ENCODE measurements around the gene KNDC1. TPM values are rescaled to one million over a fixed set of nuclear protein-coding genes. Genes with fewer than 3 reads are reported as not detected.
A peak's percentile ranks its signal among the peaks of the same experiment; 100 is the strongest.
"Not testable (repeated sequence)": the region's sequence is repeated elsewhere in the genome, so short reads cannot be mapped to it uniquely, and the experiment has no call there.

The KNDC1 gene
- total RNA-seq, 2 experiments from 2014 or later, result 0.55 to 1.2 TPM

DNA sequence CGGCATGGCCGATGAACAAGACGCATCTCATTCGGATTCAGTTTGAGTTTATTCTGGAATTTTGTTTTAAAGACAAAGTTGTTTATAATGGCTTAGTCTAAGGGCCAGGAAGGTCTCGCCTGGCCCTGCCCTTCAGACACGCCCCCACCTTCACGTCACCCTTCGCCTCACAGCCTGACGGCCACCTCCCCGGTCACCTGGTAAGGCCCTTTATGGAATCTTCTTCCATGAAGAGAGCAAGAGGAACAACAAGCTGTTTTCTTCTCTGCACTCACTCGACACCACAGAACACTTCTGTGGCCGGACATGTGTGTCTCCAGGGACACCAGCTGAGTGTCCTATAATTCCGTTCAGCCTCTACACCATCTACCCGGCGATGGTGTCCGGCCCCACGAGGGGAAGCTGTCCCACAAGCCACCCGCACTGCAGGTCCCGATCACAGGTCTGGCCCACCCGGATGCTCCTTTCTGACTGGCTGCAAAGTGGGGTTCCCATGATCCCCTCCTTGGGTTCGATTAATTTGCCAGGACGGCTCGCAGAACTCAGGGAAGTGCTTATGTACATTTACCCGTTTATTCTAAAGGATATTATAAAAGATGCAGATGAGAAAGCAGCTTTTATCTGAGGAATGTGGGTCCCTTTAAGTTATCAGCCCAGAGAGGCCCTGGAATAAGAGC is 17.4 kb upstream of the KNDC1 start:
- H3K4me3 Mint-ChIP-seq, result no peak overlapping the region
- H3K4me1 Mint-ChIP-seq, result peaks cover 8% of the 10 kb centered on the region
- H3K36me3 Mint-ChIP-seq (ENCODE audit: low read depth), result no peaks in the 10 kb centered on the region
- H3K9me3 Mint-ChIP-seq, result peaks cover 4% of the 10 kb centered on the region
- no peak for DNase-seq
- H3K27ac Mint-ChIP-seq, result no peak overlapping the region
- POLR2A ChIA-PET, result no interaction called here
- CTCF ChIA-PET, result interaction anchor here (1.1 to 2.1 kb wide), 8 partner anchors 54 to 187 kb away, joined by 3 to 24 read pairs (median 6); no protein-coding TSS in a partner anchor
- peaks cover 22% of the 10 kb centered on the region for H3K27me3 Mint-ChIP-seq

DNA sequence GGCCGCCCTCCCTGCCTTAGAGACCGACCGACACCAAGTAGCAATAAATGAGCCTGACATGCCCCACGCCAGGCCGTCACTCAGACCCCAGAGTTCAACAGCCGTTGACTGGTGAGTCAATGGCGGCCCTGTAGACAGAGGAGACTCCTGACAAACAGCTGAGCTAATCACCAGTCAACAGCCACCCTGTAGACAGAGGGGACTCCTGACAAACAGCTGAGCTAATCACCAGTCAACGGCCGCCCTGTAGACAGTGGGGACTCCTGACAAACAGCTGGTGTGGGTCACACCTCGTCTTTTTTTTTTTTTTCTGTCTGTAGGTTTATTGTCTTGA is 16.9 kb upstream of the KNDC1 start:
- Mint-ChIP-seq H3K9me3 (peaks cover 7% of the 10 kb centered on the region), H3K4me1 (peaks cover 8% of the 10 kb centered on the region), H3K36me3 (ENCODE audit: low read depth) (peaks cover 3% of the 10 kb centered on the region), H3K27me3 (peaks cover 25% of the 10 kb centered on the region), H3K4me3 (no peak overlapping the region), H3K27ac (no peak overlapping the region)
- no peak for DNase-seq
- ChIA-PET CTCF (interaction anchor here (0.6 to 2.1 kb wide), 13 partner anchors 16 to 1134 kb away, joined by 3 to 24 read pairs (median 4); no protein-coding TSS in a partner anchor), POLR2A (interaction anchor here (0.9 to 1.1 kb wide), 2 partner anchors 116 to 133 kb away, joined by 3 to 4 read pairs; partner anchors contain the start of gene ADAM8)

DNA sequence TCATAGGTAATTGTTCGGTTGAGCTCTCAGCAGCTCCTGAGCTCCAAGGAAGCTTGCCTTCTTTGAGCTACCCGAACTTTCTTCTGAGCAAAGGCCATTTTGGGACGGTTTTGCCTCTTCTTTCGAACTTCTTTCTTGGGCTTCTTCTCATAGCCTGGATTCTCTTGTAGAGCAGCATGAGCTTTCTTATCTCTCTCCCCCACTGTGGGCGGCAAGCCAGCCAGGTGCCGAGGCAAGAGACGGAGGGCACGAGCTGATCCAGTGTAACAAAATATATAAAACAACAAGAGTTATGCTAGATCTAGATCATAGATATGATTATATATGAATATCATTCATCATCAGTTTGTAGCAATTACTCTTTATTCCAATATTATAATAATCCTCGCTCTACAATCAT is 16.5 kb upstream of the KNDC1 start:
- DNase-seq, result no peak
- CTCF ChIA-PET, result interaction anchor here (0.6 to 2.1 kb wide), 13 partner anchors 16 to 1134 kb away, joined by 3 to 24 read pairs (median 4); no protein-coding TSS in a partner anchor
- peaks cover 8% of the 10 kb centered on the region for H3K9me3 Mint-ChIP-seq
- H3K4me1 Mint-ChIP-seq, result peaks cover 8% of the 10 kb centered on the region
- no peak overlapping the region for H3K4me3 Mint-ChIP-seq
- peaks cover 29% of the 10 kb centered on the region for H3K27me3 Mint-ChIP-seq
- no peak overlapping the region for H3K27ac Mint-ChIP-seq
- peaks cover 3% of the 10 kb centered on the region for H3K36me3 Mint-ChIP-seq (ENCODE audit: low read depth)
- POLR2A ChIA-PET, result interaction anchor here (0.9 to 1.1 kb wide), 2 partner anchors 116 to 133 kb away, joined by 3 to 4 read pairs; partner anchors contain the start of gene ADAM8

DNA sequence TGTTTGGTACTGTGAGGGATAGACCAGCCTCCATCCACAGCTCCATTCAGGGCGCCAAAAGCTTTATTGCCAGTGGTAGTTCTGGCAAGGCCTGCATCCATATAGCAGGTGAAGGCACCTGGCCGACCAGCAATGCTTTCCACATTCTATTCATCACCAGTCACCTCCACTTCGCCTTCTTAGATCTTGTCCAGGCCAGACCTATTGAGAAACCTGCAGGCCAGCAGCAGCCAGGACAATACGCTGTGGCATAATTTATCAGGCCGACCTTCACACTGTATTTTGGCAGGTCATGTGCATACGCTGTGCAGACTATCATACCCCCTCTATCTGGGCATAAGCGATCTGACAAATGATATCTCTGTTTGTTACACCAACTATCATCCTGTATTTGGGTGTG is 15.2 kb upstream of the KNDC1 start:
- H3K9me3 Mint-ChIP-seq, result peaks cover 14% of the 10 kb centered on the region
- no peak for DNase-seq
- CTCF ChIA-PET, result interaction anchor here (2.1 kb wide), 1 partner anchor 114 kb away, joined by 8 read pairs; no protein-coding TSS in a partner anchor
- no peak overlapping the region for H3K27ac Mint-ChIP-seq
- POLR2A ChIA-PET, result no interaction called here
- no peak overlapping the region for H3K4me3 Mint-ChIP-seq
- peaks cover 8% of the 10 kb centered on the region for H3K4me1 Mint-ChIP-seq
- H3K36me3 Mint-ChIP-seq (ENCODE audit: low read depth), result peaks cover 3% of the 10 kb centered on the region
- peaks cover 38% of the 10 kb centered on the region for H3K27me3 Mint-ChIP-seq

DNA sequence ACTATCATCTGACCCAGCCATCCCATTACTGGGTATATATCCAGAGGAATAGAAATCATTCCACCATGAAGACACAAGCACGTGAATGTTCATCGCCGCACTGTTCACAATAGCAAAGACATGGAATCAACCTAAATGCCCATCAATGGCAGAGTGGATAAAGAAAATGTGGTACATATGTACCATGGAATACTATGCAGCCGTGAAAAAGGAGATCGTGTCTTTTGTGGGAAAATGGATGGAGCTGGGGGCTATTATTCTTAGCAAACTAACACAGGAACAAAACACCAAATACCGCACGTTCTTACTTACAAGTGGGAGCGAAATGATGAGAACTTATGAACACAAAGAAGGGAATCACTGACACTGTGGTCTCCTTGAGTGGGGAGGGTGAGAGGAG is 9.8 kb upstream of the KNDC1 start:
- peaks cover 3% of the 10 kb centered on the region for H3K36me3 Mint-ChIP-seq (ENCODE audit: low read depth)
- peaks cover 44% of the 10 kb centered on the region for H3K27me3 Mint-ChIP-seq

DNA sequence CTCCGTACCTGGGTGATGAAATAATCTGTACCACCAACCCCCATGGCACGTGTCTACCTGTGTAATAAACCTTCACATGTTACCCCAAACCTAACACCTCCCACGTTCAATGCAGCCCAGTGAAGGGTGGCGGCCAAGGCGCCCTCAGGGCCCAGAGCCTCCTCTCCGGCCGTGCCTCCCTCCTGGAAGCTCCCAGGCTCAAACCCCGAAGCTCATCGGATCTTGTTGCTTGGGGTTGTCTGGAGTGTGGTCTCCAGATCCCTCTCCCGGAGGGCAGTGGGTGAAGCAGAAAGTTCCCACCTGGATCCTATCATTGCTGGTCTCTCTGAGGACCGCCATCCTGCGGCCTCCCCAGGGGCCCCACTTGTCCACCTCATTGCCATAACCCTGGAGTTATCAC is 9.4 kb upstream of the KNDC1 start:
- Mint-ChIP-seq H3K27ac (no peak overlapping the region), H3K36me3 (ENCODE audit: low read depth) (peaks cover 3% of the 10 kb centered on the region), H3K9me3 (peaks cover 20% of the 10 kb centered on the region), H3K4me3 (no peak overlapping the region), H3K27me3 (peaks cover 40% of the 10 kb centered on the region), H3K4me1 (no peaks in the 10 kb centered on the region)
- ChIA-PET CTCF (no interaction called here), POLR2A (no interaction called here)
- DNase-seq, result peak; percentile 6

More for the DNA sequence above, 9.8 kb upstream of the KNDC1 start:
- no peak overlapping the region for H3K27ac Mint-ChIP-seq
- H3K9me3 Mint-ChIP-seq, result peaks cover 20% of the 10 kb centered on the region
- ChIA-PET CTCF (no interaction called here), POLR2A (no interaction called here)
- H3K4me1 Mint-ChIP-seq, result no peaks in the 10 kb centered on the region
- no peak for DNase-seq
- no peak overlapping the region for H3K4me3 Mint-ChIP-seq

DNA sequence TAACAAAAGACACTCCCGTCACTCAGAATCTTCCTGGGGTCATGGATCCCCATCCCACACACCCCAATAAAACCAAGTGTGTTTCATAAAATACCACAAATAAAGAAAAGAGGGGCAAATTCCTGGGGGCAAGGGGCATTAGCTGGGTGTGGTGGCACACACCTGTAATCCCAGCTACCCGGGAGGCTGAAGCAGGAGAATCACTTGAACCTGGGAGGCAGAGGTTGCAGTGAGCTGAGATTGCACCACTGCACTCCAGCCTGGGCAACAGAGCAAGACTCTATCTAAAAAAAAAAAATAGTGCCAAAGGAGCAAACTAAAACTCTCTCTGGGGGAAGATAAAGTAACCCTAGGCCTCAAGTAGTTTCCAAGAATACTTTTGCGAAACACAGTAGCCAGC is 8.9 kb upstream of the KNDC1 start:
- H3K27me3 Mint-ChIP-seq, result peaks cover 40% of the 10 kb centered on the region
- DNase-seq, result peak; percentile 4
- peaks cover 20% of the 10 kb centered on the region for H3K9me3 Mint-ChIP-seq
- H3K4me1 Mint-ChIP-seq; H3K27ac Mint-ChIP-seq; H3K4me3 Mint-ChIP-seq; POLR2A ChIA-PET; H3K36me3 Mint-ChIP-seq (ENCODE audit: low read depth); CTCF ChIA-PET: not testable (repeated sequence)

DNA sequence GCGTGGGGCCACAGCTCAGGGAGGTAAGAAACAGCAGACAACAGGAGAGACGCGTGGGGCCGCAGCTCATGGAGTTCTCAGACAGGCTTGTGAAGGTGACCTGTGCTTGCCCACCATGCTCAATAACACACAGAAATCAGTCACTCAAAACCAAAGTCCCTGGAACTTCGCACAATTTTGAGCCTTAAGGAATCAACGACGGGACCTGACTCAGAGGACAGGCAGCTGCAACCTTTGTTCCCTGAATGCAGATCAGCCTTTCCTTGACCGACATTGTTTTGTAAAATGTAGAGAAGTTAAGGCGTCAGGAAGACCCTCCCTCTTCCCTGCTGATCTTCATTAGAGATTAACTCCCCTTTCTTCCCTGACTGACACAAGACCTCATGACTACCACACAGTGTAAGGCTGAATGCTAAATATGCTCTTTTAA is 8.5 kb upstream of the KNDC1 start:
- POLR2A ChIA-PET, result no interaction called here
- Mint-ChIP-seq H3K9me3 (peaks cover 20% of the 10 kb centered on the region), H3K4me3 (no peak overlapping the region), H3K4me1 (no peaks in the 10 kb centered on the region), H3K27ac (no peak overlapping the region), H3K27me3 (peaks cover 36% of the 10 kb centered on the region), H3K36me3 (ENCODE audit: low read depth) (peaks cover 3% of the 10 kb centered on the region)
- CTCF ChIA-PET, result no interaction called here
- DNase-seq, result no peak

DNA sequence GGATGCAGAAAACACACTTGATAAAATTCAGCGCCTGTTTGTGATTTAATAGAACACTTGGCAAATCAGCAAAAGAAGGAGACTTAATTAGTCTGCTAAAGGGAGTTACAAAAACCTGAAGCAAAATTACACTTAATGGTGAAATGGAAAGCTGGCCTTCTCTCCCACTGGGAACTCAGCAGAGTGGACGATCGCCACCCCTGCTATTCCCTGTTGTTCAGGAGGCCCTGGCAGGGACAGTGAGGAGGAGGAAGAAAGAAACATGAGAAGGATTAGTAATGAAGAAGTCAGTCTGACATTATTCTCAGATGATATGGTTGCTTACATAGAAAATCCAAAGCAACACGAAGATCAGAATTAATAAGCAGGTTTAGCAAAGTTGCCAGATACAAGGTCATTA is 5.6 kb upstream of the KNDC1 start:
- no peaks in the 10 kb centered on the region for H3K4me1 Mint-ChIP-seq
- no peaks in the 10 kb centered on the region for H3K36me3 Mint-ChIP-seq (ENCODE audit: low read depth)
- DNase-seq, result no peak
- H3K9me3 Mint-ChIP-seq, result peaks cover 9% of the 10 kb centered on the region
- H3K27ac Mint-ChIP-seq, result no peak overlapping the region
- peaks cover 12% of the 10 kb centered on the region for H3K27me3 Mint-ChIP-seq
- ChIA-PET CTCF (no interaction called here), POLR2A (no interaction called here)
- H3K4me3 Mint-ChIP-seq, result no peak overlapping the region

DNA sequence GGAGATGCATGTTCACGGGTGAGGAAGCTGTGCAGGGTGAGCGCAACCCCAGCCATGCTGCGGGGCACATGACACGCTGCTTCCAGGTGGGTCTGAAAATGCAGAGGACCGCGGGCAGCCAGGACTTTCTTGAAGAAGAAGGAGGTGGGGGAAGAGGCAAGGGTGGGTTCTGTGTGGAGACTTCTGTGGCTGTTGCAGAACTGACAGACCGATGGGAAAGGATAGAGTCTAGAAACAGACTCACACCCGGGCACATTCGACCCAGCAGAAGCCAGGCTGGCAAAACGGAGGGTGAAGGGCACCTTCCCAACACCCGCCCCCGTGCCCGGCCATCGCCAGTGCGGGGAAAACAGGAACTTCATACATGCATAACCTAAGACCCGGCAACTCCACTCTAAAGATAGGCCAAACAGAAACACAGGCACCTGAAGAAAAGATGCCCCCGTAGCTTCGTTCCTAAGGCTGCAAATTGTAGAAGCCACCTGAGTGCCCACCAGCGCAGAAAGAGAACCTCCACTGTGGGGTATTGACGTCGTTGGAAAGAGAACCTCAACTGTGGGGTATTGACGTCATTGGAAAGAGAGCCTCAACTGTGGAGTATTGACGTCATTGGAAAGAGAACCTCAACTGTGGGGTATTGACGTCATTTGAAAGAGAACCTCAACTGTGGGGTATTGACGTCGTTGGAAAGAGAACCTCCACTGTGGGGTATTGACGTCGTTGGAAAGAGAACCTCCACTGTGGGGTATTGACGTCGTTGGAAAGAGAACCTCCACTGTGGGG is 4.8 kb upstream of the KNDC1 start:
- Mint-ChIP-seq H3K9me3 (peaks cover 2% of the 10 kb centered on the region), H3K4me3 (no peak overlapping the region), H3K27me3 (peaks cover 9% of the 10 kb centered on the region), H3K27ac (no peak overlapping the region), H3K4me1 (no peaks in the 10 kb centered on the region), H3K36me3 (ENCODE audit: low read depth) (no peaks in the 10 kb centered on the region)
- POLR2A ChIA-PET, result no interaction called here
- DNase-seq, result no peak
- CTCF ChIA-PET, result no interaction called here

DNA sequence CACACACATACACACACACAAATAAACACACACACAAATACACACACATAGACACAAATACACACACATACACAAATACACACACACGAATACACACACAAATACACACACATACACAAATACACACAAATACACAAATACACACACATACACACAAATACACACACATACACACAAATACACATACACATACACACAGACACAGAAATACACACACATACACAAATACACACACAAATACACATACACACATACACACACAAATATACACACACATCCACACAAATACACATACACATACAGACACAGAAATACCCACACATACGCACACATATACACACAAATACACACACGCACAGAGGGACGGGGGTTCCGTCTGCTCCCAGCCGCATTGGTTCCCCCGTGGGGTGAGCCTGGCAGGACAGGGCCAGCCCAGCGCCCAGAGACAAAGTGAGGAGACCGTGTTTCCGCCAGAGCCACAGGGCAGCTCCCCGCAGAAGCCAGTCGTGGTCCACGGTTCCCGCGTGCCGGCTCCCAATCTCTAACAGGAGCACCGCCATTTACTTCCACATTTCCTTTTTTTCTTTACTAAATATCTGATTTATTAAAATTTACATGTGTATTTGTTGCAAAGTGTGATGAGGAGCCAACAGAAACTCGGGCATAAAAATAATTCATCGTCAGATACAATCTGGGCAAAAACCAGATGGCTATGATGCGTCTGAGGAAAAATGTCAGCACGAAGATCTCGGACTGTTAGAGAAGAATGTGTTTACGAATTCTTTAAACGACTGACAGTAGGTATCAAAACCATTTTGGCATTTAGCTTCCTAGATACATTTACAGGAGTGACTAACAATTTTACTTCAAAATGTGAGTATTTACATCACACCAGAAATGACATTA is 3.1 kb upstream of the KNDC1 start:
- no peak for DNase-seq
- ChIA-PET POLR2A (no interaction called here), CTCF (no interaction called here)
- Mint-ChIP-seq H3K36me3 (ENCODE audit: low read depth) (no peaks in the 10 kb centered on the region), H3K4me1 (no peaks in the 10 kb centered on the region), H3K27me3 (peaks cover 6% of the 10 kb centered on the region), H3K4me3 (no peak overlapping the region), H3K9me3 (no peaks in the 10 kb centered on the region), H3K27ac (no peak overlapping the region)

DNA sequence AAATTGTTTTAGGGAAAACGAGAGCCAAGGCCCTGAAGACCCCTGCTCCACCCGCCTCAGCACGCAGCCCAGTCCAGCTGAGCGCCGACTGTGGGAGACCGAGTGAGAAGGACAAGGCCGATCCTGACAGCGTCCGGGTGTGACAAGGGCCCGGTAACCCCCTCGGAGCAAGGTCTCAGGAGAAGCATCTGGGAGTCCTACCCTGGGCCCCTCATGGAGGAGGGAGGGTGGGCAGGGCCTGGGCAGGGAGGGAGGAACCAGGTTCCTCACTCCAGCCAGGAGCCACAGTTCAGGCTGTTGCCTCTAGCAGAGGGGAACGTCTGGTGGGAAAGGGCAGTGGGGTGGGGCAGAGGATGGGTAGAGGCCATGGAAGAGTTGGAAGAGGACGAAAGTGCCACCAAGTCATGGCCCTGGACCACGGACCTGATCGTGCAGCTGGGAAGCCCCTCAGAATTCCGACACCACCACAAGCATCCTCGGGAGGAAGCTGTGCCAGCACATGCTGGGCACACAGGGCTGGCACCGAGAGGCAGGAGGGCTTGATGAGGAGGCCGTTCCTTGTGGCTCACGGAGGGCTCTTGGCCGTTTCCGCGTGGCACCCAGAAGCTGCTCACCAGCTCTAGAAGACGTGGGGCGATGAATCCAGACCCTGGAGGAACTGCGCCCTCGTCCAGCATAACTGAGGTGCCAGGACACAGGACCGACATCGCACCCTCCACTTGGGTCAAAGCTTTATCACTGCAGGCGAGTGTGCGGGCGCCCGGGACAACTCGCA is 2.2 kb upstream of the KNDC1 start:
- no peak for DNase-seq
- peaks cover 9% of the 10 kb centered on the region for H3K27me3 Mint-ChIP-seq
- H3K4me3 Mint-ChIP-seq, result no peak overlapping the region
- H3K36me3 Mint-ChIP-seq (ENCODE audit: low read depth), result no peaks in the 10 kb centered on the region
- H3K4me1 Mint-ChIP-seq, result no peaks in the 10 kb centered on the region
- ChIA-PET CTCF (no interaction called here), POLR2A (no interaction called here)
- no peak overlapping the region for H3K27ac Mint-ChIP-seq
- H3K9me3 Mint-ChIP-seq, result no peaks in the 10 kb centered on the region

All from activated CD4-positive, alpha-beta memory T cell treated with anti-CD3 and anti-CD28 coated beads, Interleukin-2, amount 10 ng/mL, durations not matched to agents 7 days and 5 days (primary cell).